ENCODE results near the gene ELMO1.

- TF ChIP-seq, protein P1, sequence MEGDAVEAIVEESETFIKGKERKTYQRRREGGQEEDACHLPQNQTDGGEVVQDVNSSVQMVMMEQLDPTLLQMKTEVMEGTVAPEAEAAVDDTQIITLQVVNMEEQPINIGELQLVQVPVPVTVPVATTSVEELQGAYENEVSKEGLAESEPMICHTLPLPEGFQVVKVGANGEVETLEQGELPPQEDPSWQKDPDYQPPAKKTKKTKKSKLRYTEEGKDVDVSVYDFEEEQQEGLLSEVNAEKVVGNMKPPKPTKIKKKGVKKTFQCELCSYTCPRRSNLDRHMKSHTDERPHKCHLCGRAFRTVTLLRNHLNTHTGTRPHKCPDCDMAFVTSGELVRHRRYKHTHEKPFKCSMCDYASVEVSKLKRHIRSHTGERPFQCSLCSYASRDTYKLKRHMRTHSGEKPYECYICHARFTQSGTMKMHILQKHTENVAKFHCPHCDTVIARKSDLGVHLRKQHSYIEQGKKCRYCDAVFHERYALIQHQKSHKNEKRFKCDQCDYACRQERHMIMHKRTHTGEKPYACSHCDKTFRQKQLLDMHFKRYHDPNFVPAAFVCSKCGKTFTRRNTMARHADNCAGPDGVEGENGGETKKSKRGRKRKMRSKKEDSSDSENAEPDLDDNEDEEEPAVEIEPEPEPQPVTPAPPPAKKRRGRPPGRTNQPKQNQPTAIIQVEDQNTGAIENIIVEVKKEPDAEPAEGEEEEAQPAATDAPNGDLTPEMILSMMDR (IDR thresholded peaks at IDR 0.05), result no peak
- TF ChIP-seq ZFX (IDR thresholded peaks at IDR 0.05; ENCODE audit: borderline replicate concordance), result no peak
Measured at GRCh38 chr7:37206192-37206591, 242.5 kb downstream of the ELMO1 start.

Measured in 22Rv1 (cell line).